HG02870 (cell line): ENCODE data around the gene SP7.
"Not testable (repeated sequence)": the region's sequence is repeated elsewhere in the genome, so short reads cannot be mapped to it uniquely, and the experiment has no call there.

Source experiments
- ATAC-seq: cut with Tn5 transposase; IDR thresholded peaks from one replicate; pipeline ENCODE4 v1.9.1; 2021; ENCODE audit warnings: mild to moderate bottlenecking, moderate library complexity; ENCODE audit not compliant: unreplicated experiment

Gene SP7

DNA sequence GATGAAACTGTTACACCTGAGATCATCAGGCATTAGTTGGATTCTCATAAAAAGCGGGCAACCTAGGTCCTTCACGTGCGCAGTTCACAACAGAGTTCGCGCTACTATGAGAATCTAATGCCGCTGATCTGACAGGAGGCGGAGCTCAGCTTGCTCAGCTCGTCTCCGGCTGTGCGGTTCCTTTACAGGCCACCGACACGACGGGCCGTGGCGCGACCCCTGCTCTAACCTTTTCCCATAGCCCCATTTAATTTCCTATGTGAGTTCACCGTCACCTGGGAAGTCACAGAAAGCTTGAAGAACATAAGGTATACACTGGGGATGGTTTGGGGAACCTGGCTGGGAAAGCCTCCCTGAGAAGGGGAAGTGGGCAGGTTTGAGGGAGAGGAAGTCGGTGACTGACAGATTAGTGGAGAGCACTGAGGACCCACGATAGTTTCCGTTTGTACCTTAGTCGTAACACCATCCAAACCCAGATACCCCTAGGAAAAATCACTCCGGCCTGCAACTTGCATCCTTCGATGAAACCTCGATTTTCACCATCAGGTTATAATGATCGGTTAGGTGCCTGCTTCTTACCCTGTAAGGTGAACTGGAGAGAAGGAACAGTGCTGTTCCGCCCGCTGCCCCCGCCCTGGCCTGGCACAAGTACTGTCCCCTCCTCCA, 11.9 kb downstream of the SP7 start:
- peak; percentile 24 for ATAC-seq

DNA sequence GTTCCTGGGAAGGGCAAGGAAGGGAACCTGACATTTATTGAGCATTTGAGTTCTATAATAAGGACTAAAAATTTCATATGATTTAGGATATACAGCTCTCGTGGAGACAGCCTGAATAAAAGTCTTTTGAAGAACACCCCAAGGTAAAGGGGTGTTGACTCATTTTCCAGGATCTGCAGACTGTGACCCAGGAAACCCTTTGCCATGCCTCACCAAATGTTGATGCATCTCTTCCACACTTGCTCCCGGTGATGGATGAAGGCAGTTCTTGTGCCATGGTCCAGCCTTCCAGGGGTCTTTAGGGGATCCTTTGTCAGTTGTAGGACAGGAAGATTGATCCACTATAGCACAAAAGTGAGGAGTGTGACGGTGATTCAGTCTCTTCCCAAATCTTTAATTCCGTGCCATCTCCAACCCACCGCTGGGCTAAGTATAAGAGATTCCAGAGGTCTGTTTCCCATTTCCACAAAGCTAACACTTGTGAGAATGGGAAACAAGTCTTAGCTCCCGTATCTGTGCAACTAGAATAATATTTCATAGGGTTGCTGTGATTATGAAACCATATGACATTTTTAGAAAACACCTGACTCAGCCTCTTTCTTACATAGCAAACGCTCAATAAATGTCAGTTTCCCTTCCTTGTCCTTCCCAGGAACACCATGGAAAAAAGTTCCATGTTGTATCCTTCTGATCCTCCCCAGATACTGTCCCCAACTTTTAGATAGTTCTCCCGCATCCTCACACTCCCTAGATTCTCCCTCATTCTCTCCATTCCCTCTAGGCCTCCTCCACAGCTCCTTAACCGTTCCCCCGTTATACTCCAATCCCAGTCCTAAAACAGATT, 15.6 kb downstream of the SP7 start:
- ATAC-seq, result no peak

DNA sequence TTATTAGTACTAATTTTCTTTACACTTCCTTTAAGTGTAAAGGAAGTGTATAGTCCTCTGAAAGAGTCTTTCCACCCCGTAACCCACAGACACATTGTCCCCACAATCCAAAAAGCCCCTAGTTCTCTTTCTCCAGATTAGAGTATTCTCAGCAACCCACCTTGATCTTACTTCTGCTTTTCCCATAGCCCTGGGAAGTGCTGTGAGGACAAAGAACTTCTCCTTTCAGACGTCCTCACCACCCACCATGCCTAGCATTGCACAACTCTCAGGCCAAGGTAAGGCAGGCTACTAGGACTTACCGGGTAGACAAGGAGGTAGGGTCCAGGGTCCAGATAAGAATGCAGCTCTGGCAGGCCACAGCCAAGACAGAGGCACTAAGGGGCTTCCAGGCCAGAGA, 22.2 kb downstream of the SP7 start:
- ATAC-seq, result no peak

DNA sequence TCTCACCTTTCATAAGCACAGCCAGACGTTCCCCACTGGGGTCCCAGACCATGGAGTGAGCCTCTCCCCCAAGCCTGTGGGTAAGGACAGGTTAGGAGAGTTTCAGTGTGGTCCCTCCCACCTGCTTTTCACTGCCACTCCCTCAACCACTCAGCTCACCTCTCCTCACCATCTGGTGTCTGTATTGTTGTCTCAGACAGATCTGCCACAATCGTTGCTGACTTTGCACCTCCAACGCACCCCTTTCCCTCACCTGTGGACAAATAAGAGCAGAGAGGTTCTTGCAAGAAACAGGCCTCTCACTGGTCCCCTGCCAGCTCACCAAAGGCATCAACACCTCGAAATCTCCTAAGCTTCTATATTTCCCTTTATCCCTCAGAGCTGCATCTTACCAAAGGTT, 27.9 kb downstream of the SP7 start:
- ATAC-seq, result no peak

DNA sequence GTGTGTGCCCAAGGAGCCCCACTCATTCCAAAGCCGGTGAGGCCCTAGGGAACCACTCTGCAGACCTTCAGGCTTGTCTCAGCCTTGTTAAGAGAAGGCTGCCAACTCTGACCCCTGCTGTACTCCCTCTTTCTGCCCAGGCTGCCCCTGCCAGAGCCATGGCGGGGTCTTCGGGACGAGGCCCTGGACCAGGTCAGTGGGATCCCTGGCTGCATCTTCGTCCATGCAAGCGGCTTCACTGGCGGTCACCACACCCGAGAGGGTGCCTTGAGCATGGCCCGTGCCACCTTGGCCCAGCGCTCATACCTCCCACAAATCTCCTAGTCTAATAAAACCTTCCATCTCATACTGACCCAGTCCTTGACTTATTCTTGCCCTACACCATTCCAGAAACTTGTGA, 29.3 kb downstream of the SP7 start:
- no peak for ATAC-seq

DNA sequence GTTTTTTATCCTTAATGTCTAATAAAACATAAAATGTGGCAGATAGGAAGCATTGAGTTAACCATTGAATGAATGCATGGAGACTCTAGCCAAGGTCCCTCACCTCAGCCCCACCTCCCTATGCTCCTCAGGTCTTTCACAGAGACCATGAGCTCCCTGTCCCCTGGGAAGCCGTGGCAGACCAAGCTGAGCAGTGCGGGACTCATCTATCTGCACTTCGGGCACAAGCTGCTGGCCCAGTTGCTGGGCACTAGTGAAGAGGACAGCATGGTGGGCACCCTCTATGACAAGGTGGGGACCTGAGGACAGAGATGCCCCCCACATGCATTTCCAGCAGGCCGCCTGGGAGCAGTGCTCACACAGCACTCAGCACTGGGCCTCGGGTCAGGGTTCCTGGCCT, 33.3 kb downstream of the SP7 start:
- ATAC-seq, result no peak

DNA sequence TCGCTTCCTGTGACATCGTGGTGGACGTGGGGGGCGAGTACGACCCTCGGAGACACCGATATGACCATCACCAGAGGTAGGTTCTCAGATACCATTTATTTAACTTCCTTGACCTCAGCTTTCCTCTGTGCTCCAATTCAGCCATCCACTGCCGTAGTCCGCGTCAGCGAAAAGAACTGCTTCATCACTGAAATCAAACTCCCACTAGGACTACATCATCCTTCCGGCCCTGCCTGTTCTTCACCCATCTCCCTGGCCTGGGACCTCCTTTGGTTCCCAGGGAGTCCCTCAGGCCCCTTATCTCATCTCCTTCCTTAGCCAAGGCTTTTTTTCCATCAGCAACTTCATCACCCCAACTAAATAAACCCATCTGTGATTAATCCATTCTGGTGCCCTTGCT, 36.0 kb downstream of the SP7 start:
- ATAC-seq, result no peak

DNA sequence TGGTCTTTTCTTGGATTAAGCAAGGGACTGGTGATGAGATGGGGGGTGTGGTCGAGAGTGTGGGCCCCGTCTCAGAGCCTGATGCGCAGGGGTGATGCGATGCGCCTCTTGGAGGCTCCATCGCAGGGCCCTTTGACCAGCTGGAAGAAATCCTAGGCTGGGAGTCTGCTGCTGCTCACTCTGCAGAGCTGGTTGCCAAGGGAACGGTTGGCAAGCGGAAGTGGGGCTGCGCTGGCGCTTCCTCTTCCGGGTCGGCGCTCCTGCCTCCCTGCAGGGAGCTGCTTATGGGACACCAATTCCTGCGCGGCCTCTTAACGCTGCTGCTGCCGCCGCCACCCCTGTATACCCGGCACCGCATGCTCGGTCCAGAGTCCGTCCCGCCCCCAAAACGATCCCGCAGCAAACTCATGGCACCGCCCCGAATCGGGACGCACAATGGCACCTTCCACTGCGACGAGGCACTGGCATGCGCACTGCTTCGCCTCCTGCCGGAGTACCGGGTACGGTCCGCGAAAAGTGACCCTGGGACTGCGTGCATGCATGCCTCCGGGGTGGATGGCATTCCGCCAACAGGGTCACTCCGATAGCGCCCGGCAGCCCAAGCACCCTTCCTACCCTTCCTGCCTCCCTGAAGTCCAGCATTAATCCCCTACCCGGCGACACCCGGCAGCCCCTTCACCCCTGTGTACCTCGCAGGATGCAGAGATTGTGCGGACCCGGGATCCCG, 36.5 kb downstream of the SP7 start, which contains the start of gene MYG1:
Gene MYG1 (plus strand): TSS at position 242 of the 727 bp plus-strand sequence. CDS start 43 bp downstream, at position 285.
- ATAC-seq, result peak; percentile 73

DNA sequence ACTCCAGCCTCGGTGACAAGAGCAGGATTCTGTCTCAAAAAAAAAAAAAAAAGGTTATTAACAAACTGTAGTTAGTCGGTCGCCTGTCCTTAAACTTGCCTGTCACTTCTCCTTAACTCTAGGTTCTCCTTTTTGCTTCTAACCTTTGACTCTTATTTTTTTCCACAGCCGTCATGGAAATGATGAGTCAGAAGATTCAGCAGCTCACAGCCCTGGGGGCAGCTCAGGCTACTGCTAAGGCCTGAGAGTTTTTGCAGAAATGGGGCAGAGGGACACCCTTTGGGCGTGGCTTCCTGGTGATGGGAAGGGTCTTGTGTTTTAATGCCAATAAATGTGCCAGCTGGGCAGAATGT, 37.1 kb downstream of the SP7 start:
- ATAC-seq, result no peak

DNA sequence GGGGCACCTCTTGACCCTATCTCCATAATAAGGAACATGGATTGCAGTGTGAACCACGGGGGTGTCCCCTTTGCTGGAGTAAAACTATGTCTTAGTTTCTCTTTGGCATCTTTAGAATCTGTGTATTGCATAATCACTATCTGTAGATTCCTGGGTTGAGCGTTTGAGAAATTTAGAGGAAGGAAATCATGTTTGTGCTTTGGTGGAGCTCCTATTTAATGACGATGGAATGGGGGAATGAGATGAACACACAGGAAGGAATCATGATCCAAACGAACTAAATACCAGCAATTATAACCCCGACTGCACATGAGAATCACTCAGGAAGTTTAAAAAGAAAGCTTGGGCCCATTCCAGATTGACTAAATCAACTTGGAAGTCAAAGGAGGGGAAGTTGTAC, 38.0 kb downstream of the SP7 start:
- ATAC-seq, result no peak

DNA sequence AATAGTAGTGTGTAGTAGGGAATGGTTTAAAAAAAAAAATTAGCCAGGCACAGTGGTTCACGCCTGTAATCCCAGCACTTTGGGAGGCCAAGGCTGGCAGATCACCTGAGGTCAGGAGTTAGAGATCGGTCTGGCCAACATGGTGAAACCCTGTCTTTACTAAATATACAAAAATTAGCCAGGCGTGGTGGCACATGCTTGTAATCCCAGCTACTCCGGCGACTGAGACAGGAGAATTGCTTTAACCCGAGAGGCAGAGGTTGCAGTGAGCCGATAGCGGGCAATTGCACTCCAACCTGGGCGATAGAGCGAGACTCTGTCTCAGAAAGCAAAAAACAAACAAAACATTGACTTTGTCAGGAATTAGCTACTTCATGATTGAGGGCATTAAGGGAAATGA, 39.0 kb downstream of the SP7 start:
- not testable (repeated sequence) for ATAC-seq

DNA sequence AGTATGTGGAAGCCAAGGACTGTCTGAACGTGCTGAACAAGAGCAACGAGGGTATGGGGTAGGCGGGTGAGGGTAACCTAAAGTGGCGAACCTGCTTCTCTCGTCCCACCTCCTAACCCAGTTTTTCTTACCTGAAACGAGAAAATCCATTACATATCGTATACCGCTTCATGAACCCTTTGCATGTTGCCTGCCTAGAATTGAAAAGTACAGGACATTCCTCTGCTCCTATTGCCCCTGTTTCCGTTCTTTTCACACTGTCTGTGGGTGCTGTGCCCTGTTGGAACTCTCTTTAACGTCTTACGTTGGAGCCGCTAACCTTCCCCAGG, 40.3 kb downstream of the SP7 start:
- ATAC-seq, result no peak

DNA sequence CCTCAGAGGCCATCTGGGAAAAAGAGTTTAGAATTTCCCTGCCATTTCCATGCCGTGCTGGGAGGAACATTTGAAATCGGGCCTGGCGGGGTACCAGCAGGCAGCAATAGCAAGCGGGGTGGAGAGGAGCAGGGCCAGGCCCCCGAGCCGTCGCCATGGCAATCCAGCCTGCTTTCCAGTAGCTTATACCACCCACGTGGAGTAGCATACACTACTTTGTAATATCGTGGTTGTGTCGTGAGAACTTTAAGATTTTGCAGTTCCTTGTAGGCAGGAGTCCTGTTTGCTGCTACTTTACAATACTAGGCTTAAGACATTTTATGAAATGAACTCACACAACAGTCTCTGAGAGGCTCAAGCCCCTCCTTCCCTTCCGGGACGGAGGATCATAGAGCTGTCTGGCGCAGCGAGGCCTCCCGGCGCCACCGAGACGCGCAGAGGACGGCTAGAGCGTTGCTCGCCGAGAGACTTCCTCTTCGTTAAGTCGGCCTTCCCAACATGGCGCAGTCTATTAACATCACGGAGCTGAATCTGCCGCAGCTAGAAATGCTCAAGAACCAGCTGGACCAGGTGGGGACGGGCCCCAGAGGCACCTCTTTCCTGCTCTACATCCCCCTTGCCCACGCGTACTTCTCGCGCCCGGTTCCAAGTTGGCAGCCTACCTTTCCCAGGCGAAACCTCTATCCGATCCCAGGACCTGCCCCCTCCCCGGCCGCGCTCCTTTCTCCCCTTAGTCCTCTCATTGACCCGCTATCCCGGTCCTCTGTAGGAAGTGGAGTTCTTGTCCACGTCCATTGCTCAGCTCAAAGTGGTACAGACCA, 40.9 kb downstream of the SP7 start, which contains the start of gene PFDN5:
Gene PFDN5 (plus strand): TSS at position 473 of the 821 bp plus-strand sequence. CDS start 26 bp downstream, at position 499.
- peak; percentile 78 for ATAC-seq

DNA sequence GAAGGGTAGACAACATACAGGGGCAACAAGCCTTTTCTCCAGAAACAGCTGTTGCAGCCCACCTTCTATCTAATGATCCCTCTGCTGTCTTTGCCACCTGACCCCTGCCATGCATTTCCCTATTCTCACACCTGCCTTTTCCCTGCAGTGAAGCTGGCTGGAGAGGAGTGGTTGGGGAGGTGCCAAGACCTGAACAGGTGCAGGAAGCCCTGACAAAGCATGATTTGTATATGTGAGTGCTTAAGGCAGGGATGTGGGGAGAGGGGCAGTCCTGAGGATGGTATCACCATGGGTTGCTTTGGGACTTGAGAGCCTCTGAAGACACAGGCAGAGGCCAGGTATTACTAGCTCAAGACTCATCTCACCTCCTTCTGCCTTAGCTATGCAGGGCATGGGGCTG, 43.7 kb downstream of the SP7 start:
- ATAC-seq, result no peak

DNA sequence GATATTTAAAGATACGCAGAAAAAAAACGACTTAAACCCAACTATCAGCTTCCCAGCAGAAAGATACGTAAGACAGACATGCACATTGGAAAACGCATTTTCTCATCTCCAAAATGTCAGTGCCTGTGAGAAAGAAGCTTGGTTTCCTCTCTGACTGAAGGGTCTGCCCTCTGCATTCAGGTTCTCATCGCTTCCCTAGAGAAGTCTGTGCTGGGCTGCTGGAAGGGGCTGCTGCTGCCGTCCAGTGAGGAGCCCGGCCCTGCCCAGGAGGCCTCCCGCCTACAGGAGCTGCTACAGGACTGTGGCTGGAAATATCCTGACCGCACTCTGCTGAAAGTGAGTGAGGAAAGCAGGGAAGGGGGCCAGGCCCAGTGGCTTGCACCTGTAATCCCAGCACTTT, 45.5 kb downstream of the SP7 start:
- ATAC-seq, result no peak

DNA sequence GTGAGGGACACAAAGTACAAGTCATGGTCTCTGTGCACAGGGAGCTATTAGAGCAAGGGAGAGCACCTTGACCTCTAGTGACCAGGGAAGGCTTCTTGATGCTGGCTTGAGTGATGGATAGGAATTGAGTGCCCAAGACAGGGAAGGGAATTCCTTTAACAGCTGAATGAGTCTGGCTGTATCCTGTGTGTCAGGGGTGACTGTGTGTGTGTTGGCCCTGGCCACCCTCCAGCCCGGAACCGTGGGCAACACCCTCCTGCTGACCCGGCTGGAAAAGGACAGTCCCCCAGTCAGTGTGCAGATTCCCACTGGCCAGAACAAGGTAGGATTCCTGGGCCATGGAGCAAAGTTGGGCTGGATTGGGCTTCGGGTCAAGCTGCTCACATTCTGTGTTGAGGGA, 46.3 kb downstream of the SP7 start:
- ATAC-seq, result no peak

DNA sequence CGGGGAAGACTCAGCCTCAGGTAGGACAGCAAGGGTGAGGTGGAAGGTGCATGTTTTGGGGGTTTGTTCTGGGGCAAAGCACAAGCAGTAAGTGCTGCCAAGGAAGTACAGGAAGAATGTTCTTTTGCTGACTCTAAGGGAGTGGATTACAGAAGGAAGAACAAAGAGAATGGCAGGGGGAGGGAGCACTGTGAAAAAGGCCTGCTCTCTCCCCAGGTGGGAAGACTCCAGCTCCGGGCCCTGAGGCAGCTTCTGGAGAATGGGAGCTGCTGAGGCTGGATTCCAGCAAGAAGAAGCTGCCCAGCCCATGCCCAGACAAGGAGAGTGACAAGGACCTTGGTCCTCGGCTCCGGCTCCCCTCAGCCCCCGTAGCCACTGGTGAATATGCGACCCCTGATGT, 47.8 kb downstream of the SP7 start:
- no peak for ATAC-seq

DNA sequence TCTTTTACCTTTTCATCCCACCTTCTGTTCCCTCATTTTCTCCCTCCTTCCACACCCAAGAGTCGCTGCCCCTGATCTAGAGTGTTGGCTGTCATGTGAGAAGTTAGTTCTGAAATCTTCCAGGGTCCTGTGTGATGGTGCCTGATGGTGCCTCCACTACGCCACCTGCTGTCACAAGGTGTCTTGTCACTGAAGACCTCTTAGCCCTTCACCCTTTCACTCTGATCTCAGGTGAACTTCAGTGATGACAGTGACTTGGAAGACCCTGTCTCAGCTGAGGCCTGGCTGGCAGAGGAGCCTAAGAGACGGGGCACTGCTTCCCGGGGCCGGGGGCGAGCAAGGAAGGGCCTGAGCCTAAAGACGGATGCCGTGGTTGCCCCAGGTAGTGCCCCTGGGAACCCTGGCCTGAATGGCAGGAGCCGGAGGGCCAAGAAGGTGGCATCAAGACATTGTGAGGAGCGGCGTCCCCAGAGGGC, 48.4 kb downstream of the SP7 start:
- ATAC-seq, result no peak

DNA sequence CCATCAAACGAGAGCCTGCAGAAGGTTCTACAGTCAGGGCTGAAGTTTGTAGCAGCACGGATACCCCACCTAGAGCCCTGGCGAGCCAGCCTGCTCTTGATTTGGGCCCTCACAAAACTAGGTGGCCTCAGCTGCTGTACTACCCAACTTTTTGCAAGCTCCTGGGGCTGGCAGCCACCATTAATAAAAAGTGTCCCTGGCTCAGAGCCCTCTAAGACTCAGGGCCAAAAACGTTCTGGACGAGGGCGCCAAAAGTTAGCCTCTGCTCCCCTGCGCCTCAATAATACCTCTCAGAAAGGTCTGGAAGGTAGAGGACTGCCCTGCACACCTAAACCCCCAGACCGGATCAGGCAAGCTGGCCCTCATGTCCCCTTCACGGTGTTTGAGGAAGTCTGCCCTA, 49.7 kb downstream of the SP7 start:
- ATAC-seq, result no peak

DNA sequence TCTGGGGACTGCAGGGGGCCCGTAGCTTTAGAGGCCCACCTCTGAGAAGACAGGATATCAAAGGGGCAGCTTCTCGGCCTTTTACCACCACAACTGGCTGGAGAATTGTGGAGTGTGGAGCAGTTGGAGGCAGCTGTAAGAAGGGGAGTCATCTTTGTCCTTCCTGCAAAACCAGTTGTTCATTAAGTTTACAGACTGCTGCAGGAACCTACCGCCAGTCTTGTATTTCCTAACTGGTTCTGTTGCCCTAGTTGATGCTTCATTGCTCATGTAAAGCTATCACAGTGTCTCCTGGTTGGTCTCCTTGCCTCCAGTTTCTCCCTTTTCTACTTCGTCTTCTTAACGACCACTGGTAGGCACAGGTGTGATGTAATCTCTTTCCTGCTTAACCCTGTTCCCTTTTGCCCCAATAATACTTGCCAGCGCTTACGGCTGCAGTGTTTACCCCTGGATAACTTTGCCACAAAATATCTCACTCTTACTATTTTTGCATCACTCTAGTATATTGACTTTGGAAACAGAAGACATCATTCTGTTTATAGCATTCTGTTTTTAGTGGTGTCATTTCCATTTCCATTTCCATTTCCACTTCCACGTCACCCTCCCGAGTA, 56.2 kb downstream of the SP7 start:
- ATAC-seq, result no peak
